ENCODE data around the gene TXNRD1.

DNA sequence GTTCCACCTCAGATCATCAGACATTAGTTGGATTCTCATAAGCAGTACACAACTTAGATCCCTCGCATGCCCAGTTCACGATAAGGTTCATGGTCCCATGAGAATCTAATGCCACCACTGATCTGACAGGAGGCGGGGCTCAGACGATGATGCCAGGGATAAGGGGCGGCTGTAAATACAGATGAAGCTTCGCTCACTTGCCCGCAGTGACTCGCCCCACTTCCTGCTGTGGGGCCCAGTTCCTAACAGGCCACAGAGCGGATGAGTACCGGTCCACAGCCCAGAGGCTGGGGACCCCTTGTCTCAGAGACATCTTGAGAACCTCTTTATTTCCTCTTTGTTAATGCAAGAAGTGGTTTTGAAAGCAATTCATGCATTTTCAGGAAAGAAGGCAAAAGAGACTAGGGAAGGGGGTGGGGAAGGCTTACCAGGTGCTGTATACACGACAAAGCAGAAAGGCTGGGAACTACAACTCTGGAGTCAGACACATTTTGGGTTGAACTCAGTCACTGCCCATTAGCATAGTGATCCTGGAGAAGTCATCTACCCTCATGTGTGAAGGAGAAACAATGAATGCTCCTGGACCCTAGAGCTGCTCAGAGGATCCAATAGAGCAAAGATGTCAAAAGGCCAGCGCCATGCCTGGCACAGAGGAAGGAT is 156.6 kb downstream of the TXNRD1 start:
- TF ChIP-seq, protein P1, sequence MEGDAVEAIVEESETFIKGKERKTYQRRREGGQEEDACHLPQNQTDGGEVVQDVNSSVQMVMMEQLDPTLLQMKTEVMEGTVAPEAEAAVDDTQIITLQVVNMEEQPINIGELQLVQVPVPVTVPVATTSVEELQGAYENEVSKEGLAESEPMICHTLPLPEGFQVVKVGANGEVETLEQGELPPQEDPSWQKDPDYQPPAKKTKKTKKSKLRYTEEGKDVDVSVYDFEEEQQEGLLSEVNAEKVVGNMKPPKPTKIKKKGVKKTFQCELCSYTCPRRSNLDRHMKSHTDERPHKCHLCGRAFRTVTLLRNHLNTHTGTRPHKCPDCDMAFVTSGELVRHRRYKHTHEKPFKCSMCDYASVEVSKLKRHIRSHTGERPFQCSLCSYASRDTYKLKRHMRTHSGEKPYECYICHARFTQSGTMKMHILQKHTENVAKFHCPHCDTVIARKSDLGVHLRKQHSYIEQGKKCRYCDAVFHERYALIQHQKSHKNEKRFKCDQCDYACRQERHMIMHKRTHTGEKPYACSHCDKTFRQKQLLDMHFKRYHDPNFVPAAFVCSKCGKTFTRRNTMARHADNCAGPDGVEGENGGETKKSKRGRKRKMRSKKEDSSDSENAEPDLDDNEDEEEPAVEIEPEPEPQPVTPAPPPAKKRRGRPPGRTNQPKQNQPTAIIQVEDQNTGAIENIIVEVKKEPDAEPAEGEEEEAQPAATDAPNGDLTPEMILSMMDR (IDR thresholded peaks at IDR 0.05; ENCODE audit: low read depth, low read length): no peak
- TF ChIP-seq EZH2phosphoT487 (IDR thresholded peaks at IDR 0.05; ENCODE audit: low read depth): no peak

All from OCI-LY3 (cell line).